Liver (tissue), 3 donors: ENCODE measurements around the gene TGM5.

Experiments used
- CTCF ChIP-seq: fragments of 150-350 bp; IDR thresholded peaks from 2 replicates; pipeline ENCODE4 v1.5.1; 2017; ENCODE audit warnings: improper control_type of control experiment, low read depth, low read length; ENCODE audit not compliant: missing input control
- EGR1 ChIP-seq, 2 donors: IDR thresholded peaks; 2 replicates each; pipeline ENCODE4 v1.6.1; 2016 to 2018; ENCODE audit warnings: antibody characterized with exemption in 2 of 2, low read depth in 2 of 2
- NR2F2 ChIP-seq: IDR thresholded peaks from 2 replicates; pipeline ENCODE4 v1.6.1; 2016; ENCODE audit warnings: antibody characterized with exemption
- SP1 ChIP-seq: IDR thresholded peaks from 2 replicates; pipeline ENCODE4 v1.6.1; 2018; ENCODE audit warnings: antibody characterized with exemption, mild to moderate bottlenecking
- donor health status: healthy.
- donor health status: healthy.

GRCh38 chr15:43225201-43225949 lies 41.4 kb downstream of the TGM5 start:
- no peak for TF ChIP-seq NR2F2
- peak; percentile 60 for TF ChIP-seq CTCF
- TF ChIP-seq EGR1 (IDR thresholded peaks at IDR 0.05; ENCODE audit: low read depth in 2 of 2) = no peak
- no peak for TF ChIP-seq SP1
